ES-I3 (cell line): ENCODE results near the gene TSSC4.

Source experiments
- H3K36me3 ChIP-seq: 2 replicates; pipeline ENCODE4 v1.6.1; 2013; ENCODE audit warnings: mild to moderate bottlenecking, low read length, control low read depth, moderate library complexity; ENCODE audit not compliant: insufficient read depth
- H3K4me1 ChIP-seq: 2 replicates; pipeline ENCODE4 v1.6.1; 2013; ENCODE audit warnings: mild to moderate bottlenecking, control low read depth, low read length; ENCODE audit not compliant: insufficient read depth
- H3K9ac ChIP-seq: 2 replicates; pipeline ENCODE4 v1.6.1; 2013; ENCODE audit warnings: low read depth, mild to moderate bottlenecking, low read length, moderate library complexity
- H3K9me3 ChIP-seq: 2 replicates; pipeline ENCODE4 v1.6.1; 2013; ENCODE audit warnings: mild to moderate bottlenecking, low read length, moderate library complexity; ENCODE audit not compliant: control insufficient read depth, insufficient read depth

TSSC4 gene

GRCh38 chr11:2377511-2378443 lies 22.8 kb upstream of the TSSC4 start:
- Histone ChIP-seq H3K9me3 (no peaks in the 10 kb centered on the region), H3K9ac (peak overlapping the region; percentile 88), H3K36me3 (no peaks in the 10 kb centered on the region), H3K4me1 (peaks cover 13% of the 10 kb centered on the region; the same call in 1 of the 2 replicates)

- peak overlapping the region; percentile 88 for H3K9ac ChIP-seq
- H3K36me3 ChIP-seq = no peaks in the 10 kb centered on the region
- H3K9me3 ChIP-seq = no peaks in the 10 kb centered on the region
- H3K4me1 ChIP-seq = peaks cover 21% of the 10 kb centered on the region; the same call in 1 of the 2 replicates
Measured at GRCh38 chr11:2378527-2379210, 21.9 kb upstream of the TSSC4 start.

- Histone ChIP-seq H3K9me3 (no peaks in the 10 kb centered on the region), H3K9ac (no peak overlapping the region), H3K4me1 (peaks cover 24% of the 10 kb centered on the region; the same call in 1 of the 2 replicates), H3K36me3 (no peaks in the 10 kb centered on the region)
Measured at GRCh38 chr11:2379466-2380174, 20.9 kb upstream of the TSSC4 start.

- H3K9me3 ChIP-seq = no peaks in the 10 kb centered on the region
- H3K4me1 ChIP-seq = peaks cover 24% of the 10 kb centered on the region; the same call in 1 of the 2 replicates
- H3K9ac ChIP-seq = no peak overlapping the region
- H3K36me3 ChIP-seq = no peaks in the 10 kb centered on the region; the same call in 1 of the 2 replicates
Measured at GRCh38 chr11:2380396-2380795, 20.2 kb upstream of the TSSC4 start.

DNA sequence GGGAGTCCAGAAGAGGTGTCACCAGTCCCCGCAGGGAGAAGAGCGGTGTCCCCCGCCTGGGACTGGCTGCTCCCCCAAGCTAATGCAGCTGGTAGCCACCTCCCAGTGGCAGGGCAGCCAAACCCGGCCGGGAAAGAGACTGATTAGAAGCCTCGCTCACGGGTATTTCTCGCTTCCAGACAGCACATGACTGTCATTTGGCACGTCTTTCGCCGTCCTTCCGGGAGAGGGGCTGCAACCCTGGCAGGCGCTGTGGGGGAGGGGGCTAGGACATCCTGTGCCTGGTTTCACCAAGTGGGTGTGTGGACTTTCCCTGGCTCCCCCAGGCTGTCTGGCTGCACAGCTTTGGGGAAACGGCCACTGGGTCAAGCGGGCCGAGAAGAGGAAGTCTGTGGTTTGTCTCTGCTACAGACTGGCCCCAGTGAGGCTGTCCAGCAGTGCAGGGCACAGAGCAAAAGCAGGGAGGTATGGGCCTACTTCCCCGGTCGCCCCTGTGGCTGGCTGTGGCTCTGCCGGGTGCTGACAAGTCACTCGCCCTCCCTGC lies 19.7 kb upstream of the TSSC4 start:
- H3K4me1 ChIP-seq = peaks cover 24% of the 10 kb centered on the region; the same call in 1 of the 2 replicates

DNA sequence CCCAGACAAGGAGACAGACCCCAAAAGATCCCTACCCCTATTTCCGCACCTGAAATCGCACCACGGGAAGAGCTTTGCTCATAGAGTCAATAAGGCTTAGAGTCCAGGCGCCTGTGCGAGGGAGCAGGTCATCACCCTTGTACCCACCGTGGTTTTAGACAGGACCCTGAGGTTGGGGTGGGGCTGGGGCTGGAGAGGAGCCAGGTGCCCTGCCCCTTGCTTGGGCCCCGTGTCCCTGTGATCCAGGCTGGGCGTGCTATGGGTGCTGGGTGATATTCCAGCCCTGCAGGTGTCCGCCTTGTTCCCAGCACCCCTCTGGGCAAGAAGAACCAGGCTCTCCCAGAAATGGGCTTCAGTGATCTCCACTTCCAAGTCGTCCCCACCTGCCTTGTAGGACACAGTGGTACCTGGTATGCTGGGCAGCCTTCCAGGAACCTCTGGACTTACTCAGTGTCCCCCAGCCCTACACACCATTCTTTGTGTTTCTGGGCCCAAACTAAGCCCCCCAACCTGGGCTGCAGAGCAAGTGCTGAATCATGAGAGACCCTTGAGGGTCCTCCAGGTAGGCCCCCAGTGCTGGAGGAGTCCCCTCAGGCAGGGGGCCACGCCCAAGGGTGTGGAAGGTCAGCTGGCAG lies 18.9 kb upstream of the TSSC4 start:
- Histone ChIP-seq H3K4me1 (peaks cover 24% of the 10 kb centered on the region; the same call in 1 of the 2 replicates), H3K9me3 (no peaks in the 10 kb centered on the region), H3K36me3 (no peaks in the 10 kb centered on the region; the same call in 1 of the 2 replicates), H3K9ac (no peak overlapping the region)

More for the DNA sequence above, 19.7 kb upstream of the TSSC4 start:
- Histone ChIP-seq H3K9ac (no peak overlapping the region), H3K9me3 (no peaks in the 10 kb centered on the region), H3K36me3 (no peaks in the 10 kb centered on the region; the same call in 1 of the 2 replicates)

GRCh38 chr11:2382129-2382517 lies 18.4 kb upstream of the TSSC4 start:
- no peaks in the 10 kb centered on the region; the same call in 1 of the 2 replicates for H3K36me3 ChIP-seq
- H3K9me3 ChIP-seq = no peaks in the 10 kb centered on the region
- no peak overlapping the region for H3K9ac ChIP-seq
- peaks cover 24% of the 10 kb centered on the region; the same call in 1 of the 2 replicates for H3K4me1 ChIP-seq

DNA sequence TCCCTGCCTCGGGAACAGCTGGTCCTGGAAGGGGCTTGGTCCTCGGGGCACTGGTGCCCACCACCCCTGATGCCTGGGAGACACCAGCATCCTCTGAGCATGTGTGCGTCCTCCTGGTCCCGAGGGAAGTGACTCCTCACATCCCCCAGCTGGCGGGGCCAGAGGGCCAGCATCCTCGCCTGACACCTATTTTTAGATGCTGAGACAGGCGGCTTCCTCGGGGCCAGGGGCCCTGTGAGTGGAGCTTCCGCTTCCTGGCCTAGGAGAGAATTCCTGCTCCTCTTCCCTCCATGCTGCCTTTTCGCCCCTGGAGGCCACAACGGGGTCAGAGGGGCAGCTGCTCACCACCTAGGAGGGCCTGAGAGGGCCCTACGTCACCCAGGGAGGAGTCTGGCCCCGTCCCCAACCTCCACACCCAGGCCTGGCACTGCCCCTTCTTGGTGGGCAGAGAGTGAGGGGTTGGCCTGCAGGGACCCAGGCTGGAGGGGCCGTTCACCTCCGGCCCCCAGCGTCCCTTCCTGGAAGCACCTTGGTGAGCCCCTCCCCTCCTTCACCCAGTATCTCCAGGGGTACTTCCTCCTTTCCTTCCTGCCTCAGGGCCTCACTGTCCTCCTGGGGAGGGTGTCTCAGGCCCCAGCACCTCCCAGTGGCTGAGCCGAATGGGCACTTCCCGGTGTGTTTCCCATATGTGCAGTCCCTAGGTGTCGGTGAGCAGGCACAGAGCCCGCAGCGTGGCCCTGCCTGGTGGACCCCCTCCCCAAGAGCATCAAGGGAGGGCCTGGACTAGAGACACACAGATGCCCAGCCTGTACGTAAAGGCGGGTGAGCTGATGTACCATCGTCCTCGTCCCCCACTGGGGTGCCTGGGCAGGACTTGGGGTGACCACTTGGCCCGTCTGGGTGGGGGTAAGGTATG lies 17.4 kb upstream of the TSSC4 start:
- Histone ChIP-seq H3K36me3 (no peaks in the 10 kb centered on the region; the same call in 1 of the 2 replicates), H3K9ac (no peak overlapping the region), H3K9me3 (no peaks in the 10 kb centered on the region), H3K4me1 (peaks cover 24% of the 10 kb centered on the region; the same call in 1 of the 2 replicates)

- Histone ChIP-seq H3K9me3 (no peaks in the 10 kb centered on the region), H3K4me1 (peaks cover 31% of the 10 kb centered on the region; the same call in 1 of the 2 replicates), H3K9ac (no peak overlapping the region), H3K36me3 (no peaks in the 10 kb centered on the region; the same call in 1 of the 2 replicates)
Measured at GRCh38 chr11:2383852-2384804, 16.4 kb upstream of the TSSC4 start.

GRCh38 chr11:2385156-2386151 lies 15.1 kb upstream of the TSSC4 start:
- Histone ChIP-seq H3K9me3 (no peaks in the 10 kb centered on the region), H3K9ac (no peak overlapping the region), H3K36me3 (no peaks in the 10 kb centered on the region; the same call in 1 of the 2 replicates), H3K4me1 (peaks cover 44% of the 10 kb centered on the region)

DNA sequence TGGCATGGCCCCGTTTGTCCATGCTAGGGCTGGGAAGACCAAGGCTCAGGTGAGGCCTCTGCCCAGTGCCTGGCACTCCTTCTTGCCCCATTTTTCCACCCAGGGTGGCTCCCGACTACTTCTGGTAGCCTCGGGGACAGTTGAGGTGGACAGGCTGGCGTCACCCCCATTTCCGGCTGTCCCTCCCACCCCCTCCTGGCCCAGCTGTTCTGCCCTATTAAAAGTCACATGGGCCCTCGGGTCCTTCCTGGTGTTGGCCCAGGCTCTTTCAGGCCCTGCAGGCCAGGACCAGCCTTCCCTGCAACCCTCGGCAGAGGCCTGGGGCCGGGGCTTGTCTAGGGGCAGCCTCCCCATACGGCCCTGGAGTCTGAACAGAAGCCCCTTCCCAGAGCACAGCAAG lies 14.0 kb upstream of the TSSC4 start:
- Histone ChIP-seq H3K36me3 (no peaks in the 10 kb centered on the region; the same call in 1 of the 2 replicates), H3K4me1 (peaks cover 46% of the 10 kb centered on the region), H3K9me3 (no peaks in the 10 kb centered on the region), H3K9ac (no peak overlapping the region; the same call in 1 of the 2 replicates)
